GM12891 (cell line): ENCODE measurements around the gene FKBP15.
A peak's percentile ranks its signal among the peaks of the same experiment; 100 is the strongest.

Experiments
- DNase-seq: peaks from one replicate; pipeline ENCODE4 v3.0.0; 2011; ENCODE audit warnings: low spot score; ENCODE audit not compliant: insufficient read length
- FAIRE-seq: peaks from 2 replicates; lab custom pipeline; 2011; peaks lifted over from hg19 to GRCh38; lab: Jason Lieb, UNC
- PAX5 ChIP-seq: IDR thresholded peaks from 2 replicates; pipeline ENCODE4 v1.6.1; 2011; ENCODE audit warnings: low read length, moderate library complexity, mild to moderate bottlenecking; ENCODE audit not compliant: insufficient read depth, severe bottlenecking
- POLR2A ChIP-seq: IDR thresholded peaks from 2 replicates; pipeline ENCODE4 v1.6.1; 2011; ENCODE audit warnings: low read depth, low read length, control low read depth
- POLR2AphosphoS5 ChIP-seq: IDR thresholded peaks from 2 replicates; pipeline ENCODE4 v1.6.1; 2011; ENCODE audit warnings: low read depth, low read length, control low read depth
- POU2F2 ChIP-seq: IDR thresholded peaks from 2 replicates; pipeline ENCODE4 v1.6.1; 2011; ENCODE audit warnings: low read depth, mild to moderate bottlenecking, control low read depth, low read length, moderate library complexity
- SPI1 ChIP-seq: IDR thresholded peaks from 2 replicates; pipeline ENCODE4 v1.6.1; 2011; ENCODE audit warnings: low read depth, low read length, control low read depth
- TAF1 ChIP-seq: IDR thresholded peaks from 2 replicates; pipeline ENCODE4 v1.6.1; 2011; ENCODE audit warnings: low read depth, low read length, control low read depth

Gene FKBP15

DNA sequence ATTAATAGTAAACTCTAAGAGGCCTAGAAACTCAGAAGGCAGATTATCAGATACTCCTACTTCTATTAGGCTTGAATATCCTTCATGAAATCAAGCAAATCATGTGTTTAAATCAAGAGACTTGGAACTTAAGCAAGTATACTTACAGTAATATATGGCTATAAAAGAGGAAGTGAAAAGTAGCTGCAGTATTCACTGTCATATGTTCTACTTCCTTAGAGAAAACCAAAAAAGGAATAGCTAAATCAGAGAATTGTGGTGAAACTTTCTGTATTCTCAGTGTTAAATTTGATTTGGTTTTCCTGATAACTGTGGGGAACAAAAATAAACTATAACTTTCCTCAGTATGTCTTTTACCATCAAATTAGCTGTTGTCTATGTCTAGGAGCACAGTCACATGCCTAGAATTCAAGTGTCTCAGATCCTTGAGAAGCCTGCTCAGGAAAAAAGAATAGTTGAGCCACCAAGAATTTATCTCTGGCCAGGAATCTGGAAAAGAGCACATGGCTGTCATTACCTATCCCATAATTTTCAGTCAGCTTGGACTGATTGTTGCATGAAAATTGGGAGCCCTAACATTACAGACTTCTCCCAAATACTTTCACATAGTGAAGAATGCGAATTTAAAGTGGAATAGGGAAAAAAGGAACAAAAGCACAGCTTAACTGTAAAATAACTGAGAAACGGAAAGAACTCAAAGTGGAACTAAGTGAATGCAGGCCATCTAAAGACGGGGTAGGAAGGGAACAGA is 1.7 kb downstream of the FKBP15 start:
- peak; percentile 96 for TF ChIP-seq SPI1
- TF ChIP-seq POLR2A = no peak
- peak; percentile 43 for FAIRE-seq
- no peak for DNase-seq

DNA sequence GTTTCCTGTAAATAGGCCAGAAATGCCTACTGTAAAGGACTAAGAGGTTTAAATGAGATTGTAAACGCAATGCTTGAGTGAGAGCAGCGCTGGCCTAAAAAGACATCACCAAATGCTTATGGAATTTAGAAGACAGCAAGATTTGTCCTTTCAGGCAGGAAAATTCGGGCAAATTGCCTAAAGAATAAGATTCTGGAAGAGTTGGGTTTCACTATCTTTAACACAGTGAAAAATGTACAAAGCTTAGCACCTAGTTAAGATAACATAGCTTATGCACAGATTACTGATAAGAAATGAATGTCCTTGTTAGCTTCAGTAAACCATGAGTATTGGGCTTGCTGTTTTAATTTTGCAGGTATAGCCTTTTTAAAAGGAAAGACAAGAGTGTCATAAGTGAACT is 4.7 kb downstream of the FKBP15 start:
- DNase-seq (no peak), FAIRE-seq (no peak)
- TF ChIP-seq POLR2A = no peak
- TF ChIP-seq PAX5 = no peak
- no peak for TF ChIP-seq POLR2AphosphoS5
- TF ChIP-seq POU2F2 = no peak
- TF ChIP-seq SPI1 = no peak

DNA sequence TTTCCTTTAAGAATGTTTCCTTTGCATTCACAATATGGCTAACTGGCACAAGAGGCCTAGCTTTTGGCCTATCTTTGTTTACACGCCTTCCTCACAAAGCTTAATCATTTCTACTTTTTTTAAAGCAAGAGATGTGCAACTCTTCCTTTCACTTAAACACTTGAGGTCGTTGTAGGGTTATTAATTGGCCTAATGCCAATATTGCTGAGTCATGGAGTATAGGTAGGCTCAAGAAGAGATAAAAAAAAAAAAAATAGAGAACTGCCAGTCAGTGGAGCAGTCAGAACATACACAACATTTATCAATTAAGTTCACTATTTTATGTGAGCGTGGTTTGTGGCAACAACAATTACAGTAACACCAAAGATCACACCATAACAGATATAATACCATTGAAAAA is 5.9 kb downstream of the FKBP15 start:
- no peak for DNase-seq
- no peak for FAIRE-seq

DNA sequence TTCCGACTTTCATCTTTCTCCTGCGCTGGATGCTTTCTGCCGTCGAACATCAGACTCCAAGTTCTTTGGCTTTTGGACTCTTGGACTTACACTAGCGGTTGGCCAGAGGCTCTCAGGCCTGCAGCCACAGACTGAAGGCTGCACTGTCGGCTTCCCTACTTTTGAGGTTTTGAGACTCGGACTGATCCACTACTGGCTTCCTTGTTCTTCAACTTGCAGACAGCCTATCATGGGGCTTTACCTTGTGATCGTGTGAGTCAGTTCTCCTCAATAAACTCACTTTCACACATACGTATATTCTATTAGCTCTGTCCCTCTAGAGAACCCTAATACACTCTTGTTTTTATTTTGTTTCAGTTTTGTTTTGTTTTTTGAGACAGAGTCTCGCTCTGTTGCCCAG is 10.3 kb downstream of the FKBP15 start:
- no peak for FAIRE-seq
- no peak for TF ChIP-seq POLR2AphosphoS5
- TF ChIP-seq PAX5 = no peak
- no peak for TF ChIP-seq TAF1
- no peak for TF ChIP-seq POU2F2
- no peak for TF ChIP-seq SPI1
- TF ChIP-seq POLR2A = no peak
- no peak for DNase-seq

More for the DNA sequence above, 5.9 kb downstream of the FKBP15 start:
- TF ChIP-seq SPI1 = no peak
- TF ChIP-seq PAX5 = no peak
- no peak for TF ChIP-seq POU2F2
- no peak for TF ChIP-seq POLR2AphosphoS5
- no peak for TF ChIP-seq TAF1
- TF ChIP-seq POLR2A = no peak

DNA sequence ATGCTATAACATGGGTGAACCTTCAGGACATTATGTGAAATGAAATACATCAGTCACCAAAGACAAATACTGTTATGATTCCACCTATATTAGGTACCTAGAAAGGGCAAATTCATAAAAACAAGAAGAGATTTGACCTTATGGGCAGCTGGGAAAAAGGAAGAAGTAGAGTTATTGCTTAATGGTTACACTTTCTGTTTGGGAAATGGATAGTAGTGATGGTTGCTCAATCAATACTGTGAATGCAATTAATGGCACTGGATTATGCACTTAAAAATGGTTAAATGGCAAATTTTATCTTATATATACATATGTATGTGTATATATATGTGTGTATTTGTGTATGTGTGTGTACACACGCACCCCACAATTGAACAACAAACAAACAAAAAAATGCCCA is 15.2 kb downstream of the FKBP15 start:
- no peak for DNase-seq

DNA sequence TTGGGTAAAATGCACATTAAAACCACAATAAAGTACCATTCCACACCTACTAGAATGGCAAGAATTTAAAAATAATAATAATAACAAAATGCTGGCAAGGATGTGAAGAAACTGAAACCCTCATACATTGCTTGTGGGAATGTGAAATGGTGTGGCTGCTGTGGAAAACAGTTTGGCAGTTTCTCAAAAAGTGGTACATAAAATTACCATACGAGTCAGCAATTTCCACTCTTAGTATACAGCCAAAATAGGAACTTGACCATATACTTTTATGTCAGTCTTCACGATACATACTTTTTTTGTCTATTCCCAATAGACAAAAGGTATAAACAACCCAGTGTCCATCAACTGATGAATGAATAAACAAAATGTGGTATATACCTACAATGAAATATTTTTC is 15.6 kb downstream of the FKBP15 start:
- TF ChIP-seq POLR2AphosphoS5 (no peak), PAX5 (no peak), POU2F2 (no peak), TAF1 (no peak), POLR2A (no peak), SPI1 (no peak)
- FAIRE-seq = no peak
- no peak for DNase-seq

More for the DNA sequence above, 15.2 kb downstream of the FKBP15 start:
- peak; percentile 26 for FAIRE-seq
- TF ChIP-seq TAF1 = no peak
- TF ChIP-seq POU2F2 = no peak
- no peak for TF ChIP-seq SPI1
- no peak for TF ChIP-seq PAX5
- no peak for TF ChIP-seq POLR2AphosphoS5
- no peak for TF ChIP-seq POLR2A

DNA sequence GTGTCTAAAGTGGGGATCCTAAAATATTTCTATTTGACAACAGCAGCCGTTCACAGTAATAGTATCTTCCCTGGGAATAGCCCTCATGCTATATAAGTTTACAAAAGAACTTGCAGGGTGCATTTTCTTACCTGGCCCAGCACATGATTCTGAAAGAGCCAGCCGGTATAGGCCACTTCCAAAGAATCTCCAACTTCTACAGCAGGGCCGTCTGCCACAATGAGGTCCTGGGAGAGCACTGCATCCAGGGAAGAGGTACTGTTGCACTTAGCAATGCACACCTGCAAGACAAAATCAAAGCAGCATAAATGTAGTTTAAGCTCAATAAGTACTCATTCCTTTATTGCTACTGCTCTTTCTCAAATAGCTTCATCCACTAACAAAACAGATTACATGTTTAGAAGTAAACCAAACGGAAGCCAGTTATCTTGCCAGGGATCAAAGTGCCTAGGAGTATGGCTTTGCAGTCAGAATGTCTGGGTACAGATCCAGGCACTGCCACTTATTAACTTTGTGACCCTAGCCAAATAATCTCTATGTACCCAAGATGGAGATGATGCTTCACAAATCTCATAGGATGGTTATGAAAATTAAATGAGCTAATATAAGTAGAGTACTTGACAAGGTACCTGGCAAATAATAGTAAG is 21.3 kb downstream of the FKBP15 start:
- no peak for DNase-seq
- TF ChIP-seq SPI1 (no peak), POLR2AphosphoS5 (no peak), PAX5 (no peak), TAF1 (no peak), POU2F2 (no peak), POLR2A (no peak)
- FAIRE-seq = no peak

DNA sequence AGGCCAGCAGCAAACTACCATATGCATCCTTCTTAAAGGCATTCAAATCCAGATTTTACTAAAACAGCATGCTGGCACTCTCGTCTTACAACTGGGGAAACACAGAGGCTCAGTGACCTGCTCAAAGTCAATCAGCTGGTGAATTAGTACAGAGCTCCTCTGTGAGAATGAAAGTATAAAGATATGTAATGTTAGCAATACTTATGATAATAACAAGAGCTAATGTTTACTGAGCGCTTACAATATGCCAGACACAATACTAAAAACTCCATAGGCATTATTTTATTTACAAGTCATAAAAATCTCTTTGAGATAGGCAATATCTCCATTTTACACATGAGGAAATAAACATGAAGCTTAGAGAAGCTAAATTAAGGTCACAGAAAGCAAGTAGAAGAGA is 28.6 kb downstream of the FKBP15 start:
- FAIRE-seq (peak; percentile 58), DNase-seq (no peak)
- TF ChIP-seq TAF1 (no peak), POLR2AphosphoS5 (no peak), POLR2A (no peak), SPI1 (no peak), PAX5 (no peak), POU2F2 (no peak)

DNA sequence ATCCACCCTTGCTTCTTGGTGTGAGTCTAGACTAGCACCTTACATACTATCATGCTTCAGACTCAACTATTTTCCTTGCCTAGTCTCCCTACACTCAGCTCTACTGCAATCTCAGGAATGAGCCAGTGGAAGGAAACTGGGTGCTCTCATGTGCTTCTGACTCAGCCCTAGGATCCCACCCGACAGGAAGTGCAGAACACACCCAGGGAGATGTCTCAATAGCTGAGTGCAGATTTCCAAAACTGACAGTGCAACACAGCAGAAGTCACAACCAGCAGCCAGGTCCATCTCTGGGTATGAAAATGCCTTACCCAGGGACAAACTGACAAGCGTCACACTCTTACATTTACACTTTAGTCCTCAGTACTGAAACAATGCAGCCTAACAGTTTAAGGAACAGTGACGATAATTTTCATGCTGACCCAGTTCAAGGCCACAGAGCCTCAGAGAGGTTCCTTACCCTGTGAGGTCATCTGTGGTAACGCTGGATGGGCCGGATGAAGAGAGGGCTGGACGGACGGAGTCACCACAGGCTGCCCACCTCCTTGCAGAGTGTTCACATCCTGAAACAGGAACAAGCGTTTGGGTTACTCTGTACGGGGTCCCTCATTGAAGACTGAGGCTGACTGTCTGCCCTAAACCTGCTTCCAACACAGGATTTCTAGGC is 33.0 kb downstream of the FKBP15 start:
- FAIRE-seq (no peak), DNase-seq (no peak)
- no peak for TF ChIP-seq PAX5
- no peak for TF ChIP-seq POU2F2
- TF ChIP-seq POLR2A = no peak
- TF ChIP-seq SPI1 = no peak
- no peak for TF ChIP-seq TAF1
- TF ChIP-seq POLR2AphosphoS5 = no peak
